GM12874 (cell line): Measurements from ENCODE around the gene VAV3.

Experiments used
- TF ChIP-seq, protein P1 (sequence below): IDR thresholded peaks from 2 replicates; pipeline ENCODE4 v1.5.1; 2011; ENCODE audit warnings: low read depth, mild to moderate bottlenecking, control low read depth, low read length, moderate library complexity; ENCODE audit not compliant: insufficient read depth

Gene VAV3

DNA sequence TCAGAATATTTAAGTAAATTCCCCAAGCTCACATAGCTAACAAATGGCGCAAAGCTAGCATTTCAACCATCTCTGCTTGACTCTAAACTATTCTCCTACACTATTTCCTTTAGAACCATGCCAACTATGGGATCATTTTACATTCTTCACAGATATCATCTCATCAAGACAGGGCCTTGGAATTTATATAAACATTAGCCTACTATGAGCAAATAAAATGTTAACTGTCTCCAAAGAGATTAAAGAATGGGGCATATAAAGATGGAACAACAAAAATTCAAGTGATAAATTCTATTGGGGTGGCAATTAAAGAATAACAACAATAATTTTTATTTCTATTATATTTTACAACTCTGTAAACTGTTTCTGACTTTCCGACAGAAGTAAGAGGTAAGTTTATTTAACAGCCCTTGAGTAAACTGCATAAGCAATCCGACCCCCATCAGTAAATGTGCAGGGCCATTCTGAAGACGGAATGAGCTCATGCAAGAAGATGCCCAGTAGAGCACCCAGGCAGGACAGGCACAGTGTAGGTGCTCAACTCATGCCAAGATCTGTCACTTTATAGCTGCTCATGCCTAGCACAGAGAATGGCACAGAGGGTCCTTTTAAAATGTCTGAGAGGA, 261.9 kb downstream of the VAV3 start:
- TF ChIP-seq, protein P1, sequence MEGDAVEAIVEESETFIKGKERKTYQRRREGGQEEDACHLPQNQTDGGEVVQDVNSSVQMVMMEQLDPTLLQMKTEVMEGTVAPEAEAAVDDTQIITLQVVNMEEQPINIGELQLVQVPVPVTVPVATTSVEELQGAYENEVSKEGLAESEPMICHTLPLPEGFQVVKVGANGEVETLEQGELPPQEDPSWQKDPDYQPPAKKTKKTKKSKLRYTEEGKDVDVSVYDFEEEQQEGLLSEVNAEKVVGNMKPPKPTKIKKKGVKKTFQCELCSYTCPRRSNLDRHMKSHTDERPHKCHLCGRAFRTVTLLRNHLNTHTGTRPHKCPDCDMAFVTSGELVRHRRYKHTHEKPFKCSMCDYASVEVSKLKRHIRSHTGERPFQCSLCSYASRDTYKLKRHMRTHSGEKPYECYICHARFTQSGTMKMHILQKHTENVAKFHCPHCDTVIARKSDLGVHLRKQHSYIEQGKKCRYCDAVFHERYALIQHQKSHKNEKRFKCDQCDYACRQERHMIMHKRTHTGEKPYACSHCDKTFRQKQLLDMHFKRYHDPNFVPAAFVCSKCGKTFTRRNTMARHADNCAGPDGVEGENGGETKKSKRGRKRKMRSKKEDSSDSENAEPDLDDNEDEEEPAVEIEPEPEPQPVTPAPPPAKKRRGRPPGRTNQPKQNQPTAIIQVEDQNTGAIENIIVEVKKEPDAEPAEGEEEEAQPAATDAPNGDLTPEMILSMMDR, result no peak

DNA sequence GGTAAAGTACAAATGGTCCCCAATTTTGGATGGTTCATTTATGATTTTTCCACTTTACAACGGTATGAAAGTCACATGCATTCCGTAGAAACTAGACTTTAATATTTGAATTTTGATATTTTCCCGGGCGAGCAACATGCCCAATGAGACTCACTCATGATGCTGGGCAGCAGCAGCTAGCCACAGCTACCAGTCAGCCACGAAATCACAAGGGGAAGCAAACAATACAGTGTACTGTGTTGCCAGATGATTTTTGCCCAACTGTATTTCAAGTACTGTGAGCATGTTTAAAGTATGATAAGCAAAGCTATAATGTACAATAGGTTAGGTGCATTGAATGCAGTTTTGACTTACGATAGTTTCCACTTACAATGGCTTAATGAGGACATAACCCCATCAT, 266.8 kb downstream of the VAV3 start:
- TF ChIP-seq, protein P1, result no peak

DNA sequence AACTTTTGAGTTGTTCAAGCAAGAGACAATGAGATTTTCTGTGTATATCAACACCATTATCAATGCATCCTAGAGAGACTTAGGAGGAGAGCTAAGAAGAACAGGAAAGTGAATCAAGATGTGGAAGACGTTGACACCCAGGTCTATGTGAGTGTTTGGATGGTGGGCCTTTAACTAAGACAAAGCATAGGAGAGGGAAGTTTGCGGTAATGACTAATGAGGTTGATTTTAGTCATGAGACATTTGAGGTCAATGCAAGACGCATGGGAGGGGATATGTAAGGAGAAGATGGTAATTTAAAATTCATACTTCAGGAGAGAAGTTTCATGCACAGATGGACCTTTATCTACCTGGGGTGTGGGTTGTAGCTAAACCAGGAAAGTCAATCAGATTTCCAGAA, 269.6 kb downstream of the VAV3 start:
- TF ChIP-seq, protein P1, result no peak

DNA sequence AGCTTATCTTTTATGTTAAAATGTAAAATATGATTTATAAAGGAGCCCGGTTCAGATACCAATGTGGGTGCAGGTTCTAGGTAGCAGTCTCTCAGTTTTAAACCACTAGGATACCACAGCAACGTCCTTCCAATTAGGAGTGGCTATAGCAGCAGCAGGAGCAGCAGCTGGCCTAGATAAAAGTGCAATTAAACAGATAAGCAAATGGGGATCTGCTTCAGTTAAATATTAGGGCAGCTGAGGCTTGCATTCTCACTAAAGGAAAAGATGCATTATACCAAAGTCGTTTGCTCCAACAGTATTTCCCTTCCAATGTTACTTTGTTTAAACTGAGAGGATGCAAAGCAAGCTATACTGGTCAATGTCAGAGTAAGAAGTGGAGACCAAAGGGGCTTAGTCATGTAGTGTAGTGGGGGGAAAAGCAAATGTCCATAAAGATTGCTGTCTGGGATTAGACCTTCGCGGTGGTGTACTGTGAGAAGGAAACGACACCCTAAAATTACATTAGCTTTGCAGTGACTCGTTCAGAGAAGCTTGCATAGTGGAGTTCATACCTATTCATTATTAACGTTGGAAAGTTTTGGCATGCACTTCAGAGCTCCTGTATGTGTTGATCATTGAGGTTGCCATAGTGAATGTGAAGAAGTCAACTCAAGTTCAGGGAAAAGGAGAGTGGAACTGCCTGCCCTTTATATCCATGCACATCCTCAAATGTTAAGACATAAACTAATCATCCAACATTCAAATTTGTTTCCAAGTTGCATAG, 272.2 kb downstream of the VAV3 start:
- TF ChIP-seq, protein P1, result no peak

DNA sequence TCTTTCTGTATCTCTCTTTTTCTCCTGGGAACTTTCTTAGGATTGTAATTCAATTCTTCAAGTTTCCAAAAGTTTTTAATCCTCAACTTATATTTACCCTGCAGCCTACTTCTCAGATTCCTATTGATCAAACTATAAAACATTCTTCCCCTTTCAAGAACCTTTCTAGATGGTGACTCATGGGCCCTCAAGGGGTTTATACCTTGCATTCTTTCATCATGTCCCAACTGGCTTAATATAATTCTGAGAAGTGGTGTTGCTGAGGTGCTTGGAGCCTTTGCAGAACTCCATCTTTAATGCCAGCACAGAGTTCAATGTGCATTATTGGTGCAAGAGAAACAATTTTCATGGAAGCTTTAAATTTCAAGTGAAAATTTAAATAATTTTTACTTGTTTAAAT, 273.4 kb downstream of the VAV3 start:
- TF ChIP-seq, protein P1, result no peak

DNA sequence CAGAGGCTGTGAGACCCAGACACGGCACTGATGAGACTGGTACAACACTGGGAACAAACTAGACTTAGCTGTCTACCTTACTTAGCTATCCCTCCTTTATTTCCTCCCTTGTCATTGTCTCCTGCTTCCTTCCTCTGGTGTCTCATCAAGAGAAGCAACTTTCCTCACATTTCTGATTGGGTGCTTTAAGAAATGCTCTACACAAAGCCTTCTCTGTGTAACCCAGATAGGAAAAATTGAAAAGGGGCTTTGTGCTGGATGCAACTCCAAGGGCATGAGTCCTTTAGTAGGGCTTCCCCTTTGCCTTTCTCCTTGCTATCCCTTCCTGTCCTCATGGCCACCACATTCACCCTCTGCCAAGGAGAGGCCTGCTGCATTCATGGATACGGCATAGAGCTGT, 274.5 kb downstream of the VAV3 start:
- TF ChIP-seq, protein P1, result no peak

DNA sequence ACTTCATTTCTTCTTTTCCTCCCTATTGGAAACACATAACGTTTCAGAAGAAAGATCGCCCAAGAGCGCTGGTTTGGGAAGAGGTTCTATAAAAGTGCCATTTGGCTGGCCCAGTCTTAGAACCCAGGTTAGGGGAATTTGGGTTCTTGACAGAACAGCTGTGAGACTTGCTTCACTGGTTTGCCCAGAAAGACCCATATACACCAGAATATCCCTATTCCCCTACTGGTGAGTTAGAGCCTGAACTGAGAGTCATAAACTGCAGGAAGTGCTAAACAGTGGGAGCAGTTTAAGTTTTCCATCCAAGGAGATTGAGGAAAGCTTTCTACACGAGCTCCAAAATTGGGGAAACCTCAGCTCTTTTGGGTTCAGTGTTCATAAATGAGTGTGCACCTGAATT, 275.2 kb downstream of the VAV3 start:
- TF ChIP-seq, protein P1, result no peak
